ENCODE results near the gene MYBPC2. TPM values are rescaled to one million over a fixed set of nuclear protein-coding genes. Genes with fewer than 3 reads are reported as not detected.

The MYBPC2 gene
- total RNA-seq, 2 donors from 2014 or later, result not detected

DNA sequence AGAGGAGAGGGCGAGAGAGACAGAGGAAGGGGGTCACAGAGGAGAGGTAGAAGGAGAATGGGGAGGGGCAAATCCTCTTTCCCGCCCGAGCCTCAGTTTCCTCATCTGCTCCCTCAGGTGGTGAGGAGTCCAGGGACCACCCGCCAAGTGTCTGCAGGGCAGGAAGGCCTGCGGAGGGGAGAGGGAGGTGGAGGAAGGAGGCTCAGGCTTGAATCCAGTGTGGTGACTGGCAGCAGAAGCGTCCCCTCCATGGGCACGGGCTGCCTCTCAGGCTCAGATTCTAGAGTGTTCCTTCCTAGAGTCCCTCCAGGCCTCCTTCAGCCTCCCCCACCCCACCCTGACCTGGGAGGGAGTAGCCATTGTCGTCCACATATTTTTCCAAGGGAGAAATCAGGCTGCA, 60.5 kb downstream of the MYBPC2 start:
- H3K4me3 ChIP-seq, result no peak overlapping the region
- H3K4me1 ChIP-seq, result no peaks in the 10 kb centered on the region
- TF ChIP-seq, protein P1, sequence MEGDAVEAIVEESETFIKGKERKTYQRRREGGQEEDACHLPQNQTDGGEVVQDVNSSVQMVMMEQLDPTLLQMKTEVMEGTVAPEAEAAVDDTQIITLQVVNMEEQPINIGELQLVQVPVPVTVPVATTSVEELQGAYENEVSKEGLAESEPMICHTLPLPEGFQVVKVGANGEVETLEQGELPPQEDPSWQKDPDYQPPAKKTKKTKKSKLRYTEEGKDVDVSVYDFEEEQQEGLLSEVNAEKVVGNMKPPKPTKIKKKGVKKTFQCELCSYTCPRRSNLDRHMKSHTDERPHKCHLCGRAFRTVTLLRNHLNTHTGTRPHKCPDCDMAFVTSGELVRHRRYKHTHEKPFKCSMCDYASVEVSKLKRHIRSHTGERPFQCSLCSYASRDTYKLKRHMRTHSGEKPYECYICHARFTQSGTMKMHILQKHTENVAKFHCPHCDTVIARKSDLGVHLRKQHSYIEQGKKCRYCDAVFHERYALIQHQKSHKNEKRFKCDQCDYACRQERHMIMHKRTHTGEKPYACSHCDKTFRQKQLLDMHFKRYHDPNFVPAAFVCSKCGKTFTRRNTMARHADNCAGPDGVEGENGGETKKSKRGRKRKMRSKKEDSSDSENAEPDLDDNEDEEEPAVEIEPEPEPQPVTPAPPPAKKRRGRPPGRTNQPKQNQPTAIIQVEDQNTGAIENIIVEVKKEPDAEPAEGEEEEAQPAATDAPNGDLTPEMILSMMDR (IDR thresholded peaks at IDR 0.05), result no peak
- no peak overlapping the region for H3K27ac ChIP-seq
- no peaks in the 10 kb centered on the region for H3K36me3 ChIP-seq
- H3K9me3 ChIP-seq, result no peaks in the 10 kb centered on the region
- H3K9ac ChIP-seq (ENCODE audit: low read depth in 2 of 2, low read length in 2 of 2), result no peak overlapping the region
- intact Hi-C loops (cut with DNase I), result no loop called here
- DNase-seq, result no peak
- no peaks in the 10 kb centered on the region for H3K27me3 ChIP-seq

DNA sequence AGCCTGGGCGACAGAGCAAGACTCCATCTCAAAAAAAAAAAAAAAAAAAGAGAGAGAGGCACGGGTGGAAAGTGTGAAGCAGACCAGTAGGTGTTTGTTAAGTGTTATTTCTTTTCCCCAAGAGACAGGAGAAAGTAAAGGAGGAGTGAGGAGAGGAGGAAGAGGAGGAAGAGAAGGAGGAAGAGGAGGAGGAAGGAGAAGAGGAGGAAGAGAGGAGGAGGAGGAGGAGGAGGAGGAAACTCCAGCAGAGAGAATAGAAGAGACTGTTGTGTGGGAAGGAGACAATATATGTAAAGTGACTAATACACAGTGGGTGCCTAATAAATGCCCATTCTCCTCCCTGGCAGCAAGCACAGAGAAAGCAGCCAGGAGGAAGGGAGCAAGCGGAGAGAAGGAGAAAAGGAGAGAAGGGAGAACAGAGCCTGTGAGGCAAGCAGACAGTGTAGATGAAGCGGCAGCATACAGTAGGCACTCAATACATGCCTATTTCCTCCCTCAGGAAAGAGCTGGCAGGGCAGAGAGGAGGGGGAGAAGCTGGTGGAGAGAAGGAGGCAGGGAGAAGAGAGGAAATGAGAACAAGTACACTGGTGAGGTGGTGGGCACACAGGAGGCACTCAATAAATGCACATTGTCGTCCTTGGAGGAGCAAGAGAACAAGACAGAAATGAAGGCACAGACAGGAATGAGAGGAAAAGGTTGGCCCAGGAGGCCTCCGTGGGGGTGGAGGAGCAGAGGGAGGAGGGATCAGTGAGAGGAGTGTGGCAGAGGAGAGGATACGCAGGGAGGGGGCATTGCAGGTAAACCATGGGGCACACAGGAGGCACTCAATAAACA, 61.7 kb downstream of the MYBPC2 start:
- TF ChIP-seq, protein P1 (IDR thresholded peaks at IDR 0.05), result no peak
- DNase-seq, result no peak
- intact Hi-C loops (cut with DNase I), result no loop called here
- Histone ChIP-seq H3K27me3 (no peaks in the 10 kb centered on the region), H3K4me1 (no peaks in the 10 kb centered on the region), H3K36me3 (no peaks in the 10 kb centered on the region), H3K4me3 (no peak overlapping the region), H3K27ac (no peak overlapping the region), H3K9me3 (no peaks in the 10 kb centered on the region), H3K9ac (ENCODE audit: low read depth in 2 of 2, low read length in 2 of 2) (no peak overlapping the region)

DNA sequence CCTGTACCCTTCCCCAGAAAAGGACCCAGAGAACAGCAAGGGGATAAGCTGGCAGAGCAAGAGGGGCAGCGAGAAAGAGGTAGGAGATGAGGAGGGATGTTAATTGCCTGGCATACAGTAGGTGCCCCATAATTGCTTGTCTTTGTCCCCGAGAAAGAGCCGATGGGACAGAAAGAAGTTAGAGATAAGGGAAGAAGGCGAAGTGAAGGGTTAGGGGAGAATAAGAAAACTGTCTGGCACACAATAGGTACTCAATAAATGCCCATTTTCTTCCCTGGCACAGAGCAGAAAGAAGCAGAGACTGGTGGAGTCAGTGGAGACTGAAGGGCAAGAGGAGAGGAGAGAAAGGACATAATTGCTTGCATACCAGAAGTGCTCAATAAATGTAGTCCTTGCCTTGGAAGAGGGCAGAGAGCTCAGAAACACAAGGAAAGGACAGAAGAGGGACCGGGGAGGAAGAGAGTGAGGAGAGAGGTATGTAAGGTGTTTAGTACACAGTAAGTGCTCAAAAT, 62.4 kb downstream of the MYBPC2 start:
- no peak overlapping the region for H3K27ac ChIP-seq
- TF ChIP-seq, protein P1 (IDR thresholded peaks at IDR 0.05), result no peak
- H3K36me3 ChIP-seq, result no peaks in the 10 kb centered on the region
- intact Hi-C loops (cut with DNase I), result no loop called here
- DNase-seq, result no peak
- no peaks in the 10 kb centered on the region for H3K9me3 ChIP-seq
- H3K4me3 ChIP-seq, result no peak overlapping the region
- H3K9ac ChIP-seq (ENCODE audit: low read depth in 2 of 2, low read length in 2 of 2), result no peak overlapping the region
- no peaks in the 10 kb centered on the region for H3K27me3 ChIP-seq
- H3K4me1 ChIP-seq, result no peaks in the 10 kb centered on the region

DNA sequence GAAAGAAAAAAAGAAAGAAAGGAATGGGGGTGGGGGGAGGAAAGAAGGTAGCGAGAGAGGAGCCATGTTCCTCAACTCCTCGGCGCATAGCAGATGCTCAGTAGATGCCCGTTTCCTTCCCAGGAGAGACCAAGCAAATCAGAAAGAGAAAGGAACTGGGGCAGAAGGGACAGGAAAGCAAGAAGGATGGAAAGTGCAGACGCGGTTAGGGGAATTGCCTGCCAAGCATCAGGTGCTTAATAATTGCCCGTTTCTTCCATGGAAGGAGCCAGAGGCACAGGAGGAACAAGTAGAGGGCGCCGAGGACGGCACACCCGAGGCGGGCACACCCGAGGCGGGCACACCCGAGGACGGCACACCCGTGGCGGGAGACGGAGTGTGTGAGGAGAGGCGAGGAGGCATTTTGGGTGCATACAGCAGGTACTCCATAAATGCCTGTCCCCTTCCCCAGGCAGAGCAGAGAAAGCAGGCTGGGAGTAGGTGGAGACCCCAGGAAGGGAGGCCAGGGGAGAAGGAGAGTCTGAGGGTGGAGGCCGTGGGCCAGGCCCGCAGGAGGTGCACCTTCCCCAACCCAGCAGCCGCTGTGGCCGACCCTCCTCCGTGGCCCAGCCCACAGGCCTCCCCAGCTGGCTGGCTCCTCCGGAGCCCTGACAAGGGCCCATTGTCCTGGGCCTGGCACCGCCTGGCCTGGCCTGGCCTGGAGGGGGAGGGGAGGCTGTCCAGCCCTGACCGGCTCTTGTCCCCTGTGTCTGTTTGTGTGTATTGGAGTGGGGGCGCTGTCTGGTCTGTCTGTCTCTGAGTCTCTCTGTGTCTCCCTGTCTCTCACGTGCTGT, 63.7 kb downstream of the MYBPC2 start:
- intact Hi-C loops (cut with DNase I), result no loop called here
- Histone ChIP-seq H3K4me3 (no peak overlapping the region), H3K27me3 (no peaks in the 10 kb centered on the region), H3K27ac (no peak overlapping the region), H3K9ac (ENCODE audit: low read depth in 2 of 2, low read length in 2 of 2) (no peak overlapping the region), H3K36me3 (no peaks in the 10 kb centered on the region), H3K4me1 (no peaks in the 10 kb centered on the region), H3K9me3 (no peaks in the 10 kb centered on the region)
- DNase-seq, result no peak
- TF ChIP-seq, protein P1 (IDR thresholded peaks at IDR 0.05), result no peak

DNA sequence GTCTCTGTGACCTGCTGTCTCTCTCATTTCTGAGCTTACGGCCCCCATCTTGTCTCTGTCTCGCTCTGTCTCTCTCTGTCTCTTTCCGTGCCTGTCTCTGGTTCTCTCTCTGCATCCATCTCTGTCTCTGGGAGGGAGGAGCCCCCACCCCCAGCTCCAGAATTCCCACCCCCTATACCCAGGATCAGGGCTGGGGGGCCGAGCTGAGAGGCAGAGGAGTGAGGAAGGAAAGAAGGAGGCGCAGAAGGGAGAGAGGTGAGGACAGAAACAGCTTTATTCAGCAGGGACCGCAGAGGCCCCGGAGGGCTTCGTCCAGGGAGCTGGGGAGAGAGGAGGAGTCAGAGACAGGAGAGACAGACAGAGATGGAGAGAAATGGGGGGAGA, 64.3 kb downstream of the MYBPC2 start:
- Histone ChIP-seq H3K9ac (ENCODE audit: low read depth in 2 of 2, low read length in 2 of 2) (no peak overlapping the region), H3K4me1 (no peaks in the 10 kb centered on the region), H3K27me3 (no peaks in the 10 kb centered on the region), H3K36me3 (no peaks in the 10 kb centered on the region), H3K4me3 (no peak overlapping the region), H3K27ac (no peak overlapping the region), H3K9me3 (no peaks in the 10 kb centered on the region)
- TF ChIP-seq, protein P1 (IDR thresholded peaks at IDR 0.05), result no peak
- DNase-seq, result no peak
- intact Hi-C loops (cut with DNase I), result no loop called here

All from colonic mucosa (tissue), 4 donors.